IMR-90 (cell line): ENCODE data around the gene RGS17. TPM values are rescaled to one million over a fixed set of nuclear protein-coding genes. Genes with fewer than 3 reads are reported as not detected.

Source experiments
- ATAC-seq: fragments of 200-7000 bp; cut with Tn5 transposase; 2 replicates; pipeline ENCODE4 v1.9.1; 2020; ENCODE audit warnings: low read depth, mild to moderate bottlenecking, moderate library complexity
- BruUV-seq: library from RNA; stranded (reverse); fragments of 400-500 nt; replicated peaks from 2 replicates; lab custom pipeline; 2021; lab: Mats Ljungman, UMichigan
- CTCF ChIA-PET: fragments of 300-600 bp; formaldehyde crosslinking; extraction: SDS; loops from one replicate; lab custom pipeline; 2021; ENCODE audit warnings: antibody characterized with exemption; lab: Yijun Ruan, JAX
- POLR2A ChIA-PET: fragments of 300-600 bp; sonication (Branson Sonifier 250); formaldehyde crosslinking; loops from one replicate; lab custom pipeline; 2022; ENCODE audit warnings: antibody characterized with exemption; ENCODE audit not compliant: unreplicated experiment; lab: Charles Lee
- DNase-seq: peaks from one replicate; pipeline ENCODE4 v3.0.0; 2013
- H2AFZ ChIP-seq: replicated peaks from 2 replicates; pipeline ENCODE3; 2013; ENCODE audit warnings: low read length, mild to moderate bottlenecking; ENCODE audit not compliant: poor library complexity
- H2AK5ac ChIP-seq: 2 replicates; pipeline ENCODE4 v1.6.1; 2013; ENCODE audit warnings: low read depth, low read length, inconsistent platforms
- H2AK9ac ChIP-seq: replicated peaks from 2 replicates; pipeline ENCODE3; 2013; ENCODE audit warnings: mild to moderate bottlenecking, low read depth, low read length, moderate library complexity; ENCODE audit not compliant: poor library complexity
- H2BK120ac ChIP-seq: 2 replicates; pipeline ENCODE4 v1.6.1; 2013; ENCODE audit warnings: low read depth, low read length, inconsistent platforms
- H2BK15ac ChIP-seq: 3 replicates; pipeline ENCODE4 v1.6.1; 2013; ENCODE audit warnings: low read depth, low read length, inconsistent platforms
- H2BK20ac ChIP-seq: 2 replicates; pipeline ENCODE4 v1.6.1; 2013; ENCODE audit warnings: low read depth, mild to moderate bottlenecking, inconsistent platforms, low read length, moderate library complexity
- H2BK5ac ChIP-seq: 2 replicates; pipeline ENCODE4 v1.6.1; 2013; ENCODE audit warnings: mild to moderate bottlenecking, low read depth, low read length, inconsistent platforms; ENCODE audit not compliant: poor library complexity, severe bottlenecking
- H3K14ac ChIP-seq: replicated peaks from 2 replicates; pipeline ENCODE4 v1.6.1; 2013; ENCODE audit warnings: low read depth, low read length, inconsistent platforms
- H3K18ac ChIP-seq: 2 replicates; pipeline ENCODE4 v1.6.1; 2013; ENCODE audit warnings: low read depth, low read length, control low read depth
- H3K23ac ChIP-seq: 2 replicates; pipeline ENCODE4 v1.6.1; 2013; ENCODE audit warnings: low read depth, low read length, inconsistent platforms
- H3K27ac ChIP-seq: 2 replicates; pipeline ENCODE4 v1.5.1; 2013; ENCODE audit warnings: mild to moderate bottlenecking, control low read depth, low read length; ENCODE audit not compliant: insufficient read depth
- H3K27me3 ChIP-seq: 2 replicates; pipeline ENCODE4 v1.6.1; 2013; ENCODE audit warnings: low read length; ENCODE audit not compliant: control insufficient read depth, insufficient read depth
- H3K36me3 ChIP-seq: 2 replicates; pipeline ENCODE4 v1.6.1; 2013; ENCODE audit warnings: low read length, mixed read lengths; ENCODE audit not compliant: control insufficient read depth, insufficient read depth
- H3K4ac ChIP-seq: 2 replicates; pipeline ENCODE4 v1.6.1; 2013; ENCODE audit warnings: low read depth, low read length, inconsistent platforms
- H3K4me1 ChIP-seq: 2 replicates; pipeline ENCODE4 v1.6.1; 2013; ENCODE audit warnings: low read length, mixed read lengths; ENCODE audit not compliant: control insufficient read depth, insufficient read depth
- H3K4me2 ChIP-seq: 2 replicates; pipeline ENCODE4 v1.6.1; 2013; ENCODE audit warnings: low read depth, mild to moderate bottlenecking, control low read depth, low read length, moderate library complexity
- H3K4me3 ChIP-seq: 2 replicates; pipeline ENCODE4 v1.5.1; 2013; ENCODE audit warnings: low read depth, mild to moderate bottlenecking, control low read depth, low read length, moderate library complexity; ENCODE audit not compliant: insufficient read depth
- H3K56ac ChIP-seq: 2 replicates; pipeline ENCODE4 v1.6.1; 2013; ENCODE audit warnings: low read length, inconsistent platforms; ENCODE audit not compliant: insufficient read depth; ENCODE audit errors: extremely low read depth
- H3K79me1 ChIP-seq, 2 experiments: 2 replicates each; pipeline ENCODE4 v1.6.1; 2013; ENCODE audit warnings: low read length in 2 of 2, inconsistent platforms in 1 of 2, low read depth in 1 of 2
- H3K9ac ChIP-seq: 2 replicates; pipeline ENCODE4 v1.6.1; 2013; ENCODE audit warnings: low read depth, low read length, control low read depth
- H3K9me1 ChIP-seq: 2 replicates; pipeline ENCODE4 v1.6.1; 2013; ENCODE audit warnings: low read length, inconsistent platforms; ENCODE audit not compliant: insufficient read depth
- H3K9me3 ChIP-seq: 2 replicates; pipeline ENCODE4 v1.6.1; 2013; ENCODE audit warnings: low read length; ENCODE audit not compliant: control insufficient read depth, insufficient read depth
- H4K20me1 ChIP-seq: 2 replicates; pipeline ENCODE4 v1.6.1; 2013; ENCODE audit warnings: low read length, inconsistent platforms; ENCODE audit not compliant: insufficient read depth
- H4K5ac ChIP-seq: 2 replicates; pipeline ENCODE4 v1.6.1; 2013; ENCODE audit warnings: mild to moderate bottlenecking, low read depth, low read length, control low read depth
- H4K8ac ChIP-seq, 2 experiments: 2 replicates each; pipeline ENCODE4 v1.6.1; 2013; ENCODE audit warnings: low read depth in 2 of 2, low read length in 2 of 2, control low read depth in 1 of 2, inconsistent platforms in 1 of 2
- H4K91ac ChIP-seq: 2 replicates; pipeline ENCODE4 v1.6.1; 2013; ENCODE audit warnings: low read depth, low read length, inconsistent platforms; ENCODE audit not compliant: insufficient read depth
- CEBPB ChIP-seq: IDR thresholded peaks from 2 replicates; pipeline ENCODE4 v1.6.1; 2012; ENCODE audit warnings: low read depth, low read length, improper control_type of control experiment
- MAFK ChIP-seq: IDR thresholded peaks from 2 replicates; pipeline ENCODE4 v1.6.1; 2012; ENCODE audit warnings: low read depth, low read length, improper control_type of control experiment
- SMC3 ChIP-seq: fragments of 150-350 bp; IDR thresholded peaks from 2 replicates; pipeline ENCODE4 v1.6.1; 2016; ENCODE audit warnings: low read depth, mild to moderate bottlenecking, antibody characterized with exemption, low read length, moderate library complexity
- WGBS, 2 experiments: methylation state at CpG; one replicate each; pipeline versions ENCODE4 v1.1.5 to v1.1.7; 2013; ENCODE audit warnings: missing lambda C conversion rate in 2 of 2; ENCODE audit not compliant: insufficient read length in 1 of 2; ENCODE audit errors: extremely low coverage in 2 of 2; 5-methylcytosine and 5-hydroxymethylcytosine counted together
- dilution Hi-C: fragments of 300-500 bp; cut with HindIII; formaldehyde crosslinking; loops from one replicate; pipeline ENCODE4 v1.14.3; 2018; ENCODE audit warnings: low sequenced_read_pairs; ENCODE audit not compliant: unreplicated experiment
- in situ Hi-C: fragments of 300-500 bp; cut with MboI; formaldehyde crosslinking; loops from 3 replicates; pipeline ENCODE4 v1.14.3; 2019; ENCODE audit warnings: low sequenced_read_pairs, inconsistent platforms, mixed read lengths
- intact Hi-C: fragments of 100-400 bp; cut with micrococcal nuclease; formaldehyde crosslinking; loops from 2 replicates; pipeline ENCODE4 v1.10.0; 2022
- polyA plus RNA-seq, 3 experiments: library from polyadenylated mRNA; depleted of rRNA; stranded (reverse); fragments of >200 nt; gene quantifications; 2 replicates each; pipeline ENCODE4 v1.2.3, GENCODE V29; 2012; ENCODE audit warnings: low replicate concordance in 1 of 3
- total RNA-seq: library from RNA; depleted of rRNA; stranded (reverse); fragments of >200 nt; gene quantifications from 2 replicates; pipeline ENCODE4 v1.2.3, GENCODE V29; 2012

RGS17 gene
- total and polyA plus RNA-seq, 2 of the 4 experiments (the other 2 are of a cell fraction) = 0.75 to 1.4 TPM

- Histone ChIP-seq H3K27me3 (no peaks in the 10 kb centered on the region), H3K4me3 (no peak overlapping the region), H3K56ac (no peak overlapping the region), H3K4me1 (no peaks in the 10 kb centered on the region), H2BK5ac (no peak overlapping the region), H3K23ac (no peak overlapping the region), H3K9me3 (no peaks in the 10 kb centered on the region), H3K9me1 (no peaks in the 10 kb centered on the region), H3K9ac (no peak overlapping the region), H4K5ac (no peak overlapping the region), H2AK5ac (no peak overlapping the region), H3K4ac (no peak overlapping the region), H4K91ac (no peak overlapping the region), H3K18ac (no peak overlapping the region), H3K4me2 (no peak overlapping the region), H2AK9ac (no peak overlapping the region), H3K79me1 (no peaks in the 10 kb centered on the region), H3K36me3 (no peaks in the 10 kb centered on the region), H3K14ac (no peak overlapping the region), H4K20me1 (no peaks in the 10 kb centered on the region), H2BK15ac (no peak overlapping the region), H2AFZ (no peak overlapping the region), H3K27ac (no peak overlapping the region), H2BK20ac (no peak overlapping the region), H2BK120ac (no peak overlapping the region), H4K8ac (no peak overlapping the region)
- intact Hi-C loops (no loop called here), in situ Hi-C loops (loop anchor here (10.0 kb wide), 2 partner anchors 215 to 485 kb away; no protein-coding TSS in a partner anchor), dilution Hi-C loops (no loop called here)
- TF ChIP-seq MAFK = no peak
- no peak for TF ChIP-seq SMC3
- TF ChIP-seq CEBPB = no peak
- ChIA-PET POLR2A (no interaction called here), CTCF (no interaction called here)
- ATAC-seq (no peak), DNase-seq (no peak)
- BruUV-seq = no TSS peak
- WGBS, 2 experiments = 81% methylated on average over 7 of the region's 24 CpGs; no CpG with 5 or more reads in 1 of the 2 experiments
These were observed 171.7 kb downstream of the RGS17 start for GRCh38 chr6:152959333-152959732.
